H1 (cell line): ENCODE measurements around the gene VPS13D. TPM values are rescaled to one million over a fixed set of nuclear protein-coding genes. Genes with fewer than 3 reads are reported as not detected.

ENCODE experiments used
- CTCF ChIA-PET: fragments of 300-600 bp; sonication (Branson Sonifier 250); formaldehyde crosslinking; loops from one replicate; lab custom pipeline; 2021; ENCODE audit not compliant: partially characterized antibody; lab: Charles Lee
- POLR2A ChIA-PET: fragments of 300-600 bp; sonication (Branson Sonifier 250); formaldehyde crosslinking; loops from one replicate; lab custom pipeline; 2021; ENCODE audit warnings: inconsistent platforms; ENCODE audit not compliant: partially characterized antibody; lab: Charles Lee
- DNase-seq, 2 experiments: peaks; one replicate each; pipeline versions ENCODE4 v3.0.0 to v3.0.0-alpha.2; 2010 to 2022; ENCODE audit warnings: low spot score in 2 of 2, low read depth in 1 of 2, mixed read lengths in 1 of 2
- FAIRE-seq: peaks from 2 replicates; lab custom pipeline; 2011; peaks lifted over from hg19 to GRCh38; lab: Jason Lieb, UNC
- H2AFZ ChIP-seq: 2 replicates; pipeline ENCODE4 v1.8.1; 2012; ENCODE audit warnings: low read length, inconsistent platforms
- H2AK5ac ChIP-seq: 2 replicates; pipeline ENCODE4 v1.6.1; 2013; ENCODE audit warnings: low read depth, low read length
- H2BK120ac ChIP-seq: replicated peaks from 2 replicates; pipeline ENCODE3; 2013; ENCODE audit warnings: low read depth, low read length, inconsistent platforms
- H2BK12ac ChIP-seq: 2 replicates; pipeline ENCODE4 v1.6.1; 2013; ENCODE audit warnings: low read depth, low read length
- H2BK15ac ChIP-seq: 2 replicates; pipeline ENCODE4 v1.6.1; 2013; ENCODE audit warnings: low read length
- H2BK20ac ChIP-seq: 2 replicates; pipeline ENCODE4 v1.6.1; 2013; ENCODE audit warnings: low read length
- H2BK5ac ChIP-seq: 2 replicates; pipeline ENCODE4 v1.6.1; 2013; ENCODE audit warnings: low read depth, low read length
- H3K14ac ChIP-seq: 2 replicates; pipeline ENCODE4 v1.6.1; 2013; ENCODE audit warnings: inconsistent platforms; ENCODE audit not compliant: insufficient read length
- H3K18ac ChIP-seq: 2 replicates; pipeline ENCODE4 v1.6.1; 2013; ENCODE audit warnings: low read length; ENCODE audit errors: extremely low read depth
- H3K23ac ChIP-seq: 2 replicates; pipeline ENCODE4 v1.6.1; 2013; ENCODE audit warnings: inconsistent platforms; ENCODE audit not compliant: insufficient read length
- H3K23me2 ChIP-seq: 2 replicates; pipeline ENCODE4 v1.6.1; 2013; ENCODE audit warnings: low read depth, low read length
- H3K27ac ChIP-seq: 2 replicates; pipeline ENCODE4 v1.6.1; 2011; ENCODE audit warnings: low read depth, low read length, inconsistent platforms
- H3K27me3 ChIP-seq, 4 experiments: replicated peaks in 1 of 4; 1 replicate in 1 of 4; 2 replicates in 3 of 4; pipeline versions ENCODE4 v1.6.1 to v1.8.1; 2011 to 2013; ENCODE audit warnings: low read length in 3 of 4, mild to moderate bottlenecking in 3 of 4, inconsistent platforms in 2 of 4, mixed read lengths in 2 of 4, moderate library complexity in 1 of 4; ENCODE audit not compliant: control insufficient read depth in 3 of 4, insufficient read depth in 3 of 4; ENCODE audit errors: extremely low read depth in 1 of 4
- H3K36me3 ChIP-seq, 4 experiments: 2 replicates each; pipeline versions ENCODE4 v1.6.1 to v1.8.1; 2011 to 2013; ENCODE audit warnings: mild to moderate bottlenecking in 4 of 4, low read length in 3 of 4, moderate library complexity in 2 of 4, control low read depth in 1 of 4, inconsistent platforms in 1 of 4; ENCODE audit not compliant: insufficient read depth in 4 of 4, control insufficient read depth in 2 of 4
- H3K4ac ChIP-seq: replicated peaks from 2 replicates; pipeline ENCODE3; 2013; ENCODE audit warnings: low read length, low read depth, mixed read lengths, inconsistent platforms; ENCODE audit not compliant: insufficient read length
- H3K4me1 ChIP-seq, 4 experiments: replicated peaks in 1 of 4; 1 replicate in 1 of 4; 2 replicates in 3 of 4; pipeline versions ENCODE4 v1.6.1 to v1.8.1; 2011 to 2013; ENCODE audit warnings: low read length in 3 of 4, inconsistent platforms in 2 of 4, mixed read lengths in 1 of 4; ENCODE audit not compliant: insufficient read depth in 4 of 4, control insufficient read depth in 3 of 4
- H3K4me2 ChIP-seq, 2 experiments: 2 replicates each; pipeline versions ENCODE4 v1.6.1 to v1.8.1; 2011 to 2013; ENCODE audit warnings: low read depth in 2 of 2, low read length in 2 of 2, control low read depth in 1 of 2, inconsistent platforms in 1 of 2, mild to moderate bottlenecking in 1 of 2; ENCODE audit not compliant: insufficient read depth in 1 of 2
- H3K4me3 ChIP-seq, 4 experiments: fragments of 200-600, 300-600 bp in 1 of 4; sonication (generic), shearing (Covaris generic), sonication (Bioruptor Twin) in 1 of 4; 2 replicates each; pipeline versions ENCODE4 v1.5.1 to v1.8.1; 2011 to 2016; ENCODE audit warnings: low read length in 4 of 4, low read depth in 3 of 4, control low read depth in 2 of 4, inconsistent platforms in 2 of 4, mild to moderate bottlenecking in 2 of 4, mixed read lengths in 1 of 4, moderate library complexity in 1 of 4; ENCODE audit not compliant: insufficient read depth in 2 of 4; ENCODE audit errors: extremely low read depth in 1 of 4
- H3K56ac ChIP-seq: replicated peaks from 2 replicates; pipeline ENCODE3; 2013; ENCODE audit warnings: low read depth, mild to moderate bottlenecking, mixed read lengths, low read length, inconsistent platforms; ENCODE audit not compliant: insufficient read length
- H3K79me1 ChIP-seq: 2 replicates; pipeline ENCODE4 v1.6.1; 2013; ENCODE audit warnings: low read depth, low read length, control low read depth
- H3K79me2 ChIP-seq, 2 experiments: 2 replicates each; pipeline versions ENCODE4 v1.6.1 to v1.8.1; 2012 to 2013; ENCODE audit warnings: low read length in 2 of 2, mild to moderate bottlenecking in 2 of 2, inconsistent platforms in 1 of 2; ENCODE audit not compliant: insufficient read depth in 2 of 2, control insufficient read depth in 1 of 2
- H3K9ac ChIP-seq, 4 experiments: replicated peaks in 1 of 4; 1 replicate in 1 of 4; 2 replicates in 3 of 4; pipeline versions ENCODE4 v1.6.1 to v1.8.1; 2011 to 2013; ENCODE audit warnings: low read depth in 3 of 4, low read length in 3 of 4, control low read depth in 2 of 4, mild to moderate bottlenecking in 2 of 4, moderate library complexity in 2 of 4, inconsistent platforms in 1 of 4; ENCODE audit errors: extremely low read depth in 1 of 4
- H3K9me3 ChIP-seq, 2 experiments: 2 replicates each; pipeline versions ENCODE4 v1.6.1 to v1.8.1; 2012 to 2013; ENCODE audit warnings: mild to moderate bottlenecking in 2 of 2, moderate library complexity in 2 of 2, control low read depth in 1 of 2, inconsistent platforms in 1 of 2, low read depth in 1 of 2, low read length in 1 of 2, mixed read lengths in 1 of 2; ENCODE audit not compliant: insufficient read depth in 2 of 2
- H4K20me1 ChIP-seq, 2 experiments: replicated peaks in 1 of 2; 2 replicates each; pipeline versions ENCODE3 to v1.8.1; 2011 to 2013; ENCODE audit warnings: inconsistent platforms in 2 of 2, low read length in 2 of 2, mild to moderate bottlenecking in 1 of 2; ENCODE audit not compliant: insufficient read depth in 2 of 2, control insufficient read depth in 1 of 2
- H4K5ac ChIP-seq: 2 replicates; pipeline ENCODE4 v1.6.1; 2013; ENCODE audit warnings: low read length, low read depth, mixed read lengths, inconsistent platforms; ENCODE audit not compliant: insufficient read length
- H4K8ac ChIP-seq: 2 replicates; pipeline ENCODE4 v1.8.0; 2013; ENCODE audit warnings: mild to moderate bottlenecking, moderate library complexity, low read length, inconsistent platforms; ENCODE audit not compliant: insufficient read depth; ENCODE audit errors: extremely low read depth
- H4K91ac ChIP-seq: replicated peaks from 2 replicates; pipeline ENCODE3; 2013; ENCODE audit warnings: low read length, mixed read lengths, inconsistent platforms; ENCODE audit not compliant: insufficient read length
- GTF2F1 ChIP-seq: IDR thresholded peaks from 2 replicates; pipeline ENCODE4 v1.6.1; 2012; ENCODE audit warnings: low read depth, low read length, improper control_type of control experiment, borderline replicate concordance
- HDAC2 ChIP-seq, 2 experiments: fragments of 300-600 bp in 1 of 2; sonication (generic) in 1 of 2; IDR thresholded peaks; 2 replicates each; pipeline ENCODE4 v1.6.1; 2011 to 2012; ENCODE audit warnings: low read depth in 2 of 2, low read length in 2 of 2, mild to moderate bottlenecking in 2 of 2, moderate library complexity in 2 of 2, borderline replicate concordance in 1 of 2, inconsistent platforms in 1 of 2
- KDM5A ChIP-seq: fragments of 200-600 bp; IDR thresholded peaks from 2 replicates; pipeline ENCODE4 v1.7.1; 2012; ENCODE audit warnings: mild to moderate bottlenecking, low read length, inconsistent platforms, mixed read lengths
- SIRT6 ChIP-seq: IDR thresholded peaks from one replicate; pipeline ENCODE4 v1.7.1; 2012; ENCODE audit warnings: low read length, inconsistent platforms
- WGBS, 2 experiments: shearing (Covaris generic) in 1 of 2; methylation state at CpG; one replicate each; pipeline versions ENCODE4 v1.1.6 to v1.1.7; 2013 to 2015; ENCODE audit warnings: low lambda C conversion rate in 2 of 2, mixed read lengths in 2 of 2, inconsistent platforms in 1 of 2, low coverage in 1 of 2, missing lambda C conversion rate in 1 of 2; ENCODE audit not compliant: insufficient replicate concordance in 2 of 2, insufficient coverage in 1 of 2, insufficient read length in 1 of 2; ENCODE audit errors: extremely low coverage in 1 of 2, missing lambda C conversion rate in 1 of 2; 5-methylcytosine and 5-hydroxymethylcytosine counted together
- polyA plus RNA-seq, 7 experiments: library from polyadenylated mRNA; depleted of rRNA in 3 of 7; stranded (reverse) in 5 of 7; unstranded in 2 of 7; fragments of >200 nt in 5 of 7; fragments of 200-250 nt in 2 of 7; gene quantifications; 1 replicate in 5 of 7; 2 replicates in 1 of 7; 4 replicates in 1 of 7; pipeline versions ENCODE4 v1.2.1 to v1.2.3, GENCODE V29; 2011 to 2013; ENCODE audit warnings: missing spikeins in 2 of 7, mixed read lengths in 2 of 7
- total RNA-seq: library from RNA; stranded (reverse); fragmentation: NEBNext Ultra II Directional; extraction: Animal tissue kit (Norgen Biotek cat#: 25700); gene quantifications from 2 replicates; pipeline ENCODE4 v1.2.1, GENCODE V29; 2021

The VPS13D gene
- total and polyA plus RNA-seq, 2 of the 8 experiments (the other 6 are each of a cell fraction or from before 2014, with no cell fraction given) = 10.9 to 31.2 TPM

GRCh38 chr1:12457771-12458170 is 227.9 kb downstream of the VPS13D start:
- H3K27me3 ChIP-seq = no peaks in the 10 kb centered on the region
- ChIA-PET CTCF (interaction anchor here (0.6 to 1.3 kb wide), 2 partner anchors 201 to 239 kb away, joined by 3 read pairs; no protein-coding TSS in a partner anchor), POLR2A (no interaction called here)
- no peaks in the 10 kb centered on the region for H3K23me2 ChIP-seq
- FAIRE-seq (no peak), DNase-seq (no peak)
- no peaks in the 10 kb centered on the region; a peak in 2 of 7 replicates for H3K4me1 ChIP-seq
- H3K18ac ChIP-seq = no peak overlapping the region
- H2AFZ ChIP-seq = no peak overlapping the region
- no peaks in the 10 kb centered on the region for H3K79me2 ChIP-seq
- H3K14ac ChIP-seq = no peak overlapping the region
- no peak overlapping the region for H3K23ac ChIP-seq
- no peak overlapping the region for H3K9ac ChIP-seq
- H4K5ac ChIP-seq = no peak overlapping the region
- no peak overlapping the region for H2BK12ac ChIP-seq
- no peak overlapping the region for H3K27ac ChIP-seq
- H4K91ac ChIP-seq = no peak overlapping the region
- H2BK5ac ChIP-seq = no peak overlapping the region
- H2AK5ac ChIP-seq = no peak overlapping the region
- no peak overlapping the region for H4K8ac ChIP-seq
- 89% methylated on average over 4 of the region's 4 CpGs; no CpG with 5 or more reads in 1 of the 2 experiments for WGBS, 2 experiments
- no peak overlapping the region for H2BK15ac ChIP-seq
- no peak overlapping the region for H3K4me2 ChIP-seq
- H3K4ac ChIP-seq = no peak overlapping the region
- H2BK120ac ChIP-seq = no peak overlapping the region
- no peaks in the 10 kb centered on the region; the same call in 1 of the 2 replicates for H3K79me1 ChIP-seq
- H3K36me3 ChIP-seq = peaks cover 0 to 6% (median 0%) of the 10 kb centered on the region in 4 experiments; a peak in 1 of 8 replicates
- no peaks in the 10 kb centered on the region for H3K9me3 ChIP-seq
- no peak for TF ChIP-seq SIRT6
- TF ChIP-seq HDAC2 (IDR thresholded peaks at IDR 0.05; ENCODE audit: borderline replicate concordance in 1 of 2, low read depth in 2 of 2, low read length in 2 of 2) = no peak
- no peak for TF ChIP-seq KDM5A
- TF ChIP-seq GTF2F1 = no peak
- H3K56ac ChIP-seq = no peak overlapping the region
- no peak overlapping the region for H3K4me3 ChIP-seq
- H2BK20ac ChIP-seq = no peak overlapping the region
- H4K20me1 ChIP-seq = no peaks in the 10 kb centered on the region
